H9 (cell line): ENCODE data around the gene S100A16. TPM values are rescaled to one million over a fixed set of nuclear protein-coding genes. Genes with fewer than 3 reads are reported as not detected.
A peak's percentile ranks its signal among the peaks of the same experiment; 100 is the strongest.

Experiments
- DNase-seq: peaks from one replicate; pipeline ENCODE4 v3.0.0-alpha.2; 2017
- H2AFZ ChIP-seq: one replicate; pipeline ENCODE4 v1.6.1; 2013; ENCODE audit warnings: mild to moderate bottlenecking, low read length, control low read depth, moderate library complexity
- H2AK5ac ChIP-seq: 2 replicates; pipeline ENCODE4 v1.6.1; 2013; ENCODE audit warnings: low read length, control low read depth, mixed read lengths; ENCODE audit not compliant: insufficient read length
- H2BK120ac ChIP-seq: one replicate; pipeline ENCODE4 v1.6.1; 2013; ENCODE audit warnings: low read depth, mild to moderate bottlenecking, low read length, control low read depth, inconsistent platforms; ENCODE audit not compliant: poor library complexity, severe bottlenecking
- H2BK12ac ChIP-seq: 2 replicates; pipeline ENCODE4 v1.6.1; 2013; ENCODE audit warnings: low read length, control low read depth, mixed read lengths, low read depth; ENCODE audit not compliant: insufficient read length
- H2BK15ac ChIP-seq: 2 replicates; pipeline ENCODE4 v1.6.1; 2013; ENCODE audit warnings: low read depth, low read length, control low read depth
- H2BK20ac ChIP-seq: one replicate; pipeline ENCODE4 v1.6.1; 2013; ENCODE audit warnings: low read depth, mild to moderate bottlenecking, low read length, control low read depth, inconsistent platforms; ENCODE audit not compliant: poor library complexity, severe bottlenecking
- H2BK5ac ChIP-seq: 2 replicates; pipeline ENCODE4 v1.6.1; 2013; ENCODE audit warnings: low read length, control low read depth, mixed read lengths; ENCODE audit not compliant: insufficient read length
- H3K14ac ChIP-seq: 2 replicates; pipeline ENCODE4 v1.6.1; 2013; ENCODE audit warnings: low read length, control low read depth; ENCODE audit not compliant: insufficient read depth
- H3K18ac ChIP-seq: 2 replicates; pipeline ENCODE4 v1.6.1; 2013; ENCODE audit warnings: low read depth, mild to moderate bottlenecking, mixed read lengths, low read length, control low read depth; ENCODE audit not compliant: insufficient read length
- H3K23ac ChIP-seq: 2 replicates; pipeline ENCODE4 v1.6.1; 2013; ENCODE audit warnings: low read length, control low read depth, mixed read lengths, low read depth; ENCODE audit not compliant: insufficient read length
- H3K23me2 ChIP-seq: 2 replicates; pipeline ENCODE4 v1.6.1; 2013; ENCODE audit warnings: low read depth, mild to moderate bottlenecking, mixed read lengths, low read length, control low read depth; ENCODE audit not compliant: insufficient read length, poor library complexity, severe bottlenecking
- H3K27ac ChIP-seq: 2 replicates; pipeline ENCODE4 v1.5.1; 2013; ENCODE audit warnings: low read length, control low read depth, mixed read lengths, low read depth; ENCODE audit not compliant: insufficient read length
- H3K27me3 ChIP-seq: 2 replicates; pipeline ENCODE4 v1.6.1; 2013; ENCODE audit warnings: low read length, control low read depth, inconsistent platforms; ENCODE audit not compliant: insufficient read depth
- H3K4ac ChIP-seq: 2 replicates; pipeline ENCODE4 v1.6.1; 2013; ENCODE audit warnings: low read depth, mild to moderate bottlenecking, control low read depth, inconsistent platforms, low read length, moderate library complexity
- H3K4me1 ChIP-seq: 2 replicates; pipeline ENCODE4 v1.6.1; 2013; ENCODE audit warnings: low read length, control low read depth, inconsistent platforms; ENCODE audit not compliant: insufficient read depth
- H3K4me2 ChIP-seq: 2 replicates; pipeline ENCODE4 v1.6.1; 2013; ENCODE audit warnings: low read length, control low read depth, mixed read lengths; ENCODE audit not compliant: insufficient read length, insufficient read depth
- H3K56ac ChIP-seq: 2 replicates; pipeline ENCODE4 v1.6.1; 2013; ENCODE audit warnings: low read depth, mild to moderate bottlenecking, mixed read lengths, low read length, control low read depth; ENCODE audit not compliant: insufficient read length
- H3K79me1 ChIP-seq: 2 replicates; pipeline ENCODE4 v1.6.1; 2013; ENCODE audit warnings: low read depth, mild to moderate bottlenecking, moderate library complexity, low read length, control low read depth, inconsistent platforms; ENCODE audit not compliant: insufficient read depth, poor library complexity, severe bottlenecking
- H3K79me2 ChIP-seq: 2 replicates; pipeline ENCODE4 v1.6.1; 2013; ENCODE audit warnings: low read length, control low read depth, inconsistent platforms; ENCODE audit not compliant: insufficient read depth
- H3K9ac ChIP-seq: 2 replicates; pipeline ENCODE4 v1.6.1; 2013; ENCODE audit warnings: low read length, control low read depth, mixed read lengths; ENCODE audit not compliant: insufficient read length; ENCODE audit errors: extremely low read depth
- H3K9me3 ChIP-seq: one replicate; pipeline ENCODE4 v1.6.1; 2013; ENCODE audit warnings: low read depth, low read length, inconsistent platforms; ENCODE audit not compliant: control insufficient read depth
- H3T11ph ChIP-seq: one replicate; pipeline ENCODE4 v1.6.1; 2013; ENCODE audit warnings: mild to moderate bottlenecking, low read length, control low read depth, inconsistent platforms
- H4K20me1 ChIP-seq: one replicate; pipeline ENCODE4 v1.6.1; 2013; ENCODE audit not compliant: control insufficient read depth, insufficient read length, insufficient read depth
- H4K5ac ChIP-seq: 2 replicates; pipeline ENCODE4 v1.6.1; 2013; ENCODE audit warnings: low read depth, mild to moderate bottlenecking, mixed read lengths, low read length, control low read depth; ENCODE audit not compliant: insufficient read length
- H4K8ac ChIP-seq: replicated peaks from 2 replicates; pipeline ENCODE4 v1.6.1; 2013; ENCODE audit warnings: low read length, control low read depth, mixed read lengths, low read depth; ENCODE audit not compliant: insufficient read length
- H4K91ac ChIP-seq: 2 replicates; pipeline ENCODE4 v1.6.1; 2013; ENCODE audit warnings: low read depth, mild to moderate bottlenecking, moderate library complexity, mixed read lengths, low read length, control low read depth; ENCODE audit not compliant: insufficient read length
- H3K27ac Mint-ChIP-seq, 3 experiments: 2 replicates in 2 of 3; 3 replicates in 1 of 3; pipeline ENCODE4 v1.8.0; 2020 to 2021; ENCODE audit warnings: mixed read lengths in 3 of 3, mild to moderate bottlenecking in 1 of 3, moderate library complexity in 1 of 3
- H3K27me3 Mint-ChIP-seq: 2 replicates; pipeline ENCODE4 v1.8.0; 2021; ENCODE audit warnings: low read depth, mild to moderate bottlenecking, moderate library complexity, mixed read lengths
- H3K36me3 Mint-ChIP-seq, 3 experiments: 2 replicates in 2 of 3; 3 replicates in 1 of 3; pipeline ENCODE4 v1.8.0; 2020 to 2021; ENCODE audit warnings: low read depth in 3 of 3, mixed read lengths in 3 of 3; ENCODE audit not compliant: insufficient read depth in 1 of 3
- H3K4me1 Mint-ChIP-seq, 2 experiments: 2 replicates each; pipeline ENCODE4 v1.8.0; 2020; ENCODE audit warnings: mixed read lengths in 2 of 2
- H3K4me3 Mint-ChIP-seq, 2 experiments: 2 replicates in 1 of 2; 3 replicates in 1 of 2; pipeline ENCODE4 v1.8.0; 2020 to 2021; ENCODE audit warnings: mild to moderate bottlenecking in 2 of 2, mixed read lengths in 2 of 2, moderate library complexity in 1 of 2
- H3K9me3 Mint-ChIP-seq, 2 experiments: 2 replicates in 1 of 2; 3 replicates in 1 of 2; pipeline ENCODE4 v1.8.0; 2020; ENCODE audit warnings: mild to moderate bottlenecking in 2 of 2, mixed read lengths in 2 of 2, moderate library complexity in 1 of 2
- WGBS: extraction: QIAGEN DNeasy Blood & Tissue Kit; methylation state at CpG from one replicate; pipeline ENCODE4 v1.1.7; 2013; ENCODE audit warnings: missing lambda C conversion rate, low lambda C conversion rate, mixed read lengths; ENCODE audit not compliant: insufficient read length; ENCODE audit errors: extremely low coverage; 5-methylcytosine and 5-hydroxymethylcytosine counted together
- total RNA-seq: library from RNA; stranded (reverse); gene quantifications from 2 replicates; pipeline ENCODE4 v1.2.1, GENCODE V29; 2021
- TF ChIP-seq, protein P1 (sequence below): fragments of 200-600 bp; sonication (generic); conservative IDR thresholded peaks from 3 replicates; pipeline ENCODE4 v1.8.0; 2021; ENCODE audit warnings: antibody characterized with exemption, mild to moderate bottlenecking

Gene S100A16
- total RNA-seq, 1 experiment from 2014 or later, result 8.0 TPM

- no peak overlapping the region for H4K8ac ChIP-seq
- H3K27me3 Mint-ChIP-seq, result peaks cover 4% of the 10 kb centered on the region; the same call in 1 of the 2 replicates
- no peaks in the 10 kb centered on the region for H3K4me1 ChIP-seq
- TF ChIP-seq, protein P1, sequence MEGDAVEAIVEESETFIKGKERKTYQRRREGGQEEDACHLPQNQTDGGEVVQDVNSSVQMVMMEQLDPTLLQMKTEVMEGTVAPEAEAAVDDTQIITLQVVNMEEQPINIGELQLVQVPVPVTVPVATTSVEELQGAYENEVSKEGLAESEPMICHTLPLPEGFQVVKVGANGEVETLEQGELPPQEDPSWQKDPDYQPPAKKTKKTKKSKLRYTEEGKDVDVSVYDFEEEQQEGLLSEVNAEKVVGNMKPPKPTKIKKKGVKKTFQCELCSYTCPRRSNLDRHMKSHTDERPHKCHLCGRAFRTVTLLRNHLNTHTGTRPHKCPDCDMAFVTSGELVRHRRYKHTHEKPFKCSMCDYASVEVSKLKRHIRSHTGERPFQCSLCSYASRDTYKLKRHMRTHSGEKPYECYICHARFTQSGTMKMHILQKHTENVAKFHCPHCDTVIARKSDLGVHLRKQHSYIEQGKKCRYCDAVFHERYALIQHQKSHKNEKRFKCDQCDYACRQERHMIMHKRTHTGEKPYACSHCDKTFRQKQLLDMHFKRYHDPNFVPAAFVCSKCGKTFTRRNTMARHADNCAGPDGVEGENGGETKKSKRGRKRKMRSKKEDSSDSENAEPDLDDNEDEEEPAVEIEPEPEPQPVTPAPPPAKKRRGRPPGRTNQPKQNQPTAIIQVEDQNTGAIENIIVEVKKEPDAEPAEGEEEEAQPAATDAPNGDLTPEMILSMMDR, result no peak
- no peak overlapping the region for H3K4ac ChIP-seq
- no peak overlapping the region for H3T11ph ChIP-seq
- no peaks in the 10 kb centered on the region for H3K23me2 ChIP-seq
- H2BK12ac ChIP-seq, result no peak overlapping the region
- no peak for DNase-seq
- H3K36me3 Mint-ChIP-seq, result peaks cover 12 to 25% (median 23%) of the 10 kb centered on the region in 3 experiments; a peak in 6 of 7 replicates
- no peaks in the 10 kb centered on the region for H3K27me3 ChIP-seq
- H3K79me2 ChIP-seq, result no peaks in the 10 kb centered on the region
- no peak overlapping the region for H3K56ac ChIP-seq
- no peak overlapping the region; a peak in 1 of 5 replicates for H3K4me3 Mint-ChIP-seq
- no peak overlapping the region for H4K5ac ChIP-seq
- peak overlapping the region; percentile 8 to 25 (median 18); a peak in 2 of 7 replicates for H3K27ac Mint-ChIP-seq
- no peaks in the 10 kb centered on the region for H3K9me3 ChIP-seq
- H3K9ac ChIP-seq, result no peak overlapping the region
- H2BK120ac ChIP-seq, result no peak overlapping the region
- no peak overlapping the region for H3K14ac ChIP-seq
- no peak overlapping the region for H4K91ac ChIP-seq
- H3K9me3 Mint-ChIP-seq, result no peaks in the 10 kb centered on the region
- H2BK15ac ChIP-seq, result no peak overlapping the region
- no CpG with 5 or more reads among the region's 3 CpGs for WGBS
- peaks cover 6% of the 10 kb centered on the region in 2 experiments for H3K4me1 Mint-ChIP-seq
- H2BK5ac ChIP-seq, result no peak overlapping the region
- H3K23ac ChIP-seq, result no peak overlapping the region
- no peak overlapping the region for H2BK20ac ChIP-seq
- H3K18ac ChIP-seq, result no peak overlapping the region
- H3K79me1 ChIP-seq, result no peaks in the 10 kb centered on the region
- H3K27ac ChIP-seq, result no peak overlapping the region
- no peak overlapping the region for H2AK5ac ChIP-seq
- H2AFZ ChIP-seq, result no peak overlapping the region
- no peak overlapping the region for H3K4me2 ChIP-seq
- H4K20me1 ChIP-seq, result no peaks in the 10 kb centered on the region
These were observed 36.4 kb upstream of the S100A16 start for GRCh38 chr1:153649137-153649862.
